GM23338 (cell line): ENCODE results near the gene CLN6. TPM values are rescaled to one million over a fixed set of nuclear protein-coding genes. Genes with fewer than 3 reads are reported as not detected.
A peak's percentile ranks its signal among the peaks of the same experiment; 100 is the strongest.

ENCODE experiments used
- ATAC-seq: fragments of 200-7000 bp; cut with Tn5 transposase; 3 replicates; pipeline ENCODE4 v1.9.1; 2020
- DNase-seq: peaks from one replicate; pipeline ENCODE4 v3.0.0-alpha.2; 2015; ENCODE audit warnings: low spot score
- H2AFZ ChIP-seq: fragments of 200-600 bp; sonication (generic); 2 replicates; pipeline ENCODE4 v1.8.0; 2016; ENCODE audit warnings: antibody characterized with exemption, mild to moderate bottlenecking, moderate library complexity
- H3F3A ChIP-seq: fragments of 200-600 bp; sonication (generic); replicated peaks from 2 replicates; pipeline ENCODE4 v1.8.0; 2017; ENCODE audit warnings: antibody characterized with exemption, mixed run types, low read depth
- H3K27ac ChIP-seq: fragments of 200-600 bp; sonication (generic); 2 replicates; pipeline ENCODE4 v1.6.1; 2016; ENCODE audit warnings: low read depth
- H3K27me3 ChIP-seq: fragments of 200-600 bp; sonication (generic); 2 replicates; pipeline ENCODE4 v1.8.0; 2016; ENCODE audit warnings: mild to moderate bottlenecking, mixed run types, moderate library complexity; ENCODE audit not compliant: insufficient read depth
- H3K36me3 ChIP-seq: fragments of 200-600 bp; sonication (generic); 2 replicates; pipeline ENCODE4 v1.8.0; 2016; ENCODE audit warnings: mild to moderate bottlenecking; ENCODE audit not compliant: insufficient read depth
- H3K4me1 ChIP-seq: fragments of 200-600 bp; sonication (generic); 2 replicates; pipeline ENCODE4 v1.8.0; 2016; ENCODE audit warnings: mild to moderate bottlenecking, moderate library complexity; ENCODE audit not compliant: insufficient read depth
- H3K4me2 ChIP-seq: fragments of 200-600 bp; sonication (generic); 2 replicates; pipeline ENCODE4 v1.7.1; 2017; ENCODE audit warnings: mixed run types
- H3K4me3 ChIP-seq: fragments of 200-600 bp; sonication (generic); 2 replicates; pipeline ENCODE4 v1.6.1; 2016; ENCODE audit warnings: mixed run types
- H3K79me2 ChIP-seq: fragments of 200-600 bp; sonication (generic); replicated peaks from 2 replicates; pipeline ENCODE4 v1.8.0; 2017; ENCODE audit warnings: mild to moderate bottlenecking; ENCODE audit not compliant: insufficient read depth
- H3K9me2 ChIP-seq: fragments of 200-600 bp; sonication (generic); 2 replicates; pipeline ENCODE4 v1.8.0; 2017; ENCODE audit not compliant: insufficient read depth
- H4K20me1 ChIP-seq: fragments of 200-600 bp; sonication (generic); replicated peaks from 2 replicates; pipeline ENCODE4 v1.8.0; 2017; ENCODE audit warnings: mild to moderate bottlenecking; ENCODE audit not compliant: insufficient read depth
- H3K27ac Mint-ChIP-seq: 2 replicates; pipeline ENCODE4 v1.8.0; 2020; ENCODE audit warnings: inconsistent platforms, mild to moderate bottlenecking, moderate library complexity, mixed read lengths
- H3K27me3 Mint-ChIP-seq: 3 replicates; pipeline ENCODE4 v1.8.0; 2022; ENCODE audit warnings: low read depth, mild to moderate bottlenecking, moderate library complexity, mixed read lengths, inconsistent platforms; ENCODE audit not compliant: insufficient read depth, poor library complexity
- H3K36me3 Mint-ChIP-seq: 3 replicates; pipeline ENCODE4 v1.8.0; 2021; ENCODE audit warnings: low read depth, mild to moderate bottlenecking, inconsistent platforms, moderate library complexity, mixed read lengths
- H3K4me1 Mint-ChIP-seq: 3 replicates; pipeline ENCODE4 v1.8.0; 2020; ENCODE audit warnings: mild to moderate bottlenecking, inconsistent platforms, mixed read lengths
- H3K4me3 Mint-ChIP-seq: 3 replicates; pipeline ENCODE4 v1.8.0; 2021; ENCODE audit warnings: moderate library complexity, mild to moderate bottlenecking, inconsistent platforms, mixed read lengths
- H3K9me3 Mint-ChIP-seq: 3 replicates; pipeline ENCODE4 v1.8.0; 2020; ENCODE audit warnings: moderate library complexity, mild to moderate bottlenecking, inconsistent platforms, mixed read lengths
- CREB1 ChIP-seq: fragments of 250-450 bp; sonication (Bioruptor Pico); IDR thresholded peaks from 2 replicates; pipeline ENCODE4 v1.5.0; 2020; ENCODE audit warnings: low read depth, mild to moderate bottlenecking, moderate library complexity
- CTCF ChIP-seq, 2 experiments: fragments of 200-600 bp in 1 of 2; sonication (generic) in 1 of 2; conservative IDR thresholded peaks; 2 replicates each; pipeline versions ENCODE4 v1.5.1 to v1.6.1; 2016 to 2017; ENCODE audit warnings: antibody characterized with exemption in 2 of 2, low read depth in 2 of 2, mild to moderate bottlenecking in 2 of 2, moderate library complexity in 1 of 2
- ETS1 ChIP-seq: IDR thresholded peaks from 2 replicates; pipeline ENCODE4 v1.6.1; 2016; ENCODE audit warnings: antibody characterized with exemption
- EZH2 ChIP-seq: fragments of 200-600 bp; sonication (generic); IDR thresholded peaks from one replicate; pipeline ENCODE4 v1.8.0; 2017; ENCODE audit warnings: antibody characterized with exemption, mild to moderate bottlenecking, low read depth; ENCODE audit not compliant: unreplicated experiment
- JUNB ChIP-seq: IDR thresholded peaks from one replicate; pipeline ENCODE4 v1.6.1; 2016; ENCODE audit warnings: antibody characterized with exemption; ENCODE audit not compliant: unreplicated experiment
- POLR2AphosphoS5 ChIP-seq: IDR thresholded peaks from 2 replicates; pipeline ENCODE4 v1.6.1; 2016; ENCODE audit warnings: antibody characterized with exemption, low read depth
- STAT1 ChIP-seq: IDR thresholded peaks from one replicate; pipeline ENCODE4 v1.6.1; 2016; ENCODE audit warnings: antibody characterized with exemption; ENCODE audit not compliant: unreplicated experiment
- ZNF331 ChIP-seq: fragments of 250-450 bp; sonication (Bioruptor Pico); IDR thresholded peaks from 2 replicates; pipeline ENCODE4 v1.5.0; 2020; ENCODE audit warnings: low read depth, mild to moderate bottlenecking, moderate library complexity
- ZNF462 ChIP-seq: fragments of 250-450 bp; sonication (Bioruptor Pico); IDR thresholded peaks from 2 replicates; pipeline ENCODE4 v1.5.0; 2020; ENCODE audit warnings: mild to moderate bottlenecking, moderate library complexity
- polyA plus RNA-seq: library from polyadenylated mRNA; unstranded; fragments of >200 nt; fragmentation: Nextera tagmentation; extraction: Ambion mirVana; gene quantifications from 2 replicates; pipeline ENCODE4 v1.2.1, GENCODE V29; 2016
- total RNA-seq: library from RNA; depleted of rRNA; stranded (reverse); fragments of >200 nt; shearing (Covaris generic); gene quantifications from 2 replicates; pipeline ENCODE4 v1.2.3, GENCODE V29; 2014

CLN6 gene
- total and polyA plus RNA-seq, 2 experiments from 2014 or later: 20.7 to 69.5 TPM

GRCh38 chr15:68268405-68268804 is 38.9 kb upstream of the CLN6 start (continued):
- no peak for TF ChIP-seq ZNF462 (CRISPR knock-in tag)
- TF ChIP-seq CREB1: no peak
- no peak for TF ChIP-seq ETS1
- TF ChIP-seq STAT1: no peak
- TF ChIP-seq POLR2AphosphoS5: no peak
- TF ChIP-seq ZNF331 (CRISPR knock-in tag): no peak
- TF ChIP-seq JUNB: no peak

- Histone ChIP-seq H3K4me2 (peak overlapping the region; percentile 34; the same call in 1 of the 2 replicates), H3K9me2 (no peaks in the 10 kb centered on the region), H3K4me1 (peaks cover 30% of the 10 kb centered on the region), H4K20me1 (no peaks in the 10 kb centered on the region), H3F3A (no peaks in the 10 kb centered on the region), H2AFZ (no peak overlapping the region; the same call in 1 of the 2 replicates), H3K36me3 (no peaks in the 10 kb centered on the region), H3K27me3 (no peaks in the 10 kb centered on the region), H3K79me2 (no peaks in the 10 kb centered on the region), H3K4me3 (no peak overlapping the region), H3K27ac (no peak overlapping the region)
- no peak overlapping the region for H3K4me3 Mint-ChIP-seq
- H3K9me3 Mint-ChIP-seq: no peaks in the 10 kb centered on the region
- no peaks in the 10 kb centered on the region for H3K27me3 Mint-ChIP-seq
- DNase-seq (no peak), ATAC-seq (no peak)
- H3K27ac Mint-ChIP-seq: peak overlapping the region; percentile 27; the same call in 1 of the 2 replicates
- peaks cover 40% of the 10 kb centered on the region for H3K4me1 Mint-ChIP-seq
- H3K36me3 Mint-ChIP-seq: no peaks in the 10 kb centered on the region
- TF ChIP-seq CTCF (conservative IDR thresholded peaks at IDR 0.05; ENCODE audit: low read depth in 2 of 2) (no peak), EZH2 (no peak), STAT1 (no peak), ZNF331 (CRISPR knock-in tag) (no peak), CREB1 (no peak)
These were observed 36.1 kb upstream of the CLN6 start for GRCh38 chr15:68265674-68266073.
